GM06990 (cell line): ENCODE data around the gene S100A6.

Source experiments
- DNase-seq: peaks from one replicate; pipeline ENCODE4 v3.0.0-alpha.2; 2011; ENCODE audit not compliant: insufficient read length; ENCODE audit errors: extremely low read depth
- H3K27me3 ChIP-seq: replicated peaks from 2 replicates; pipeline ENCODE4 v1.6.0; 2011; ENCODE audit warnings: low read length; ENCODE audit not compliant: control insufficient read depth, insufficient read depth
- H3K36me3 ChIP-seq: 2 replicates; pipeline ENCODE4 v1.5.1; 2011; ENCODE audit warnings: low read length; ENCODE audit not compliant: control insufficient read depth, insufficient read depth
- H3K4me3 ChIP-seq: replicated peaks from 2 replicates; pipeline ENCODE4 v1.5.1; 2011; ENCODE audit warnings: low read depth, mild to moderate bottlenecking, control low read depth, low read length
- CTCF ChIP-seq: IDR thresholded peaks from 2 replicates; pipeline ENCODE4 v1.5.1; 2011; ENCODE audit warnings: low read length, control low read depth, mild to moderate bottlenecking, inconsistent platforms; ENCODE audit not compliant: insufficient read depth, poor library complexity, severe bottlenecking

Gene S100A6

GRCh38 chr1:153510984-153511410 lies 24.8 kb downstream of the S100A6 start:
- DNase-seq: peak; percentile 56
- H3K27me3 ChIP-seq: no peaks in the 10 kb centered on the region
- no peak overlapping the region for H3K4me3 ChIP-seq
- peak; percentile 93 for TF ChIP-seq CTCF
- no peaks in the 10 kb centered on the region for H3K36me3 ChIP-seq

GRCh38 chr1:153509729-153510354 lies 25.9 kb downstream of the S100A6 start:
- H3K27me3 ChIP-seq: no peaks in the 10 kb centered on the region
- peak; percentile 90 for TF ChIP-seq CTCF
- no peak overlapping the region for H3K4me3 ChIP-seq
- DNase-seq: no peak
- no peaks in the 10 kb centered on the region for H3K36me3 ChIP-seq

GRCh38 chr1:153509036-153509435 lies 26.8 kb downstream of the S100A6 start:
- TF ChIP-seq CTCF: no peak
- H3K27me3 ChIP-seq: no peaks in the 10 kb centered on the region
- no peak overlapping the region for H3K4me3 ChIP-seq
- H3K36me3 ChIP-seq: no peaks in the 10 kb centered on the region
- no peak for DNase-seq

GRCh38 chr1:153507926-153508583 lies 27.7 kb downstream of the S100A6 start:
- no peak for TF ChIP-seq CTCF
- DNase-seq: no peak
- no peak overlapping the region for H3K4me3 ChIP-seq
- no peaks in the 10 kb centered on the region for H3K36me3 ChIP-seq
- no peaks in the 10 kb centered on the region for H3K27me3 ChIP-seq

- no peaks in the 10 kb centered on the region for H3K36me3 ChIP-seq
- DNase-seq: no peak
- H3K27me3 ChIP-seq: no peaks in the 10 kb centered on the region
- TF ChIP-seq CTCF: no peak
- no peak overlapping the region for H3K4me3 ChIP-seq
These were observed 28.9 kb downstream of the S100A6 start for GRCh38 chr1:153506831-153507413.
